Bronchial epithelial cell (primary cell): Measurements from ENCODE around the gene CC2D2B. TPM values are rescaled to one million over a fixed set of nuclear protein-coding genes. Genes with fewer than 3 reads are reported as not detected.
"Not testable (repeated sequence)": the region's sequence is repeated elsewhere in the genome, so short reads cannot be mapped to it uniquely, and the experiment has no call there.

Source experiments
- DNase-seq: peaks from one replicate; pipeline ENCODE4 v3.0.0-alpha.2; 2010; ENCODE audit warnings: low read depth
- FAIRE-seq: peaks from 2 replicates; lab custom pipeline; 2011; peaks lifted over from hg19 to GRCh38; lab: Jason Lieb, UNC
- H3K27me3 ChIP-seq: 2 replicates; pipeline ENCODE4 v1.5.1; 2011; ENCODE audit warnings: low read length; ENCODE audit not compliant: control insufficient read depth, insufficient read depth
- H3K36me3 ChIP-seq: 2 replicates; pipeline ENCODE4 v1.5.1; 2011; ENCODE audit warnings: low read length; ENCODE audit not compliant: control insufficient read depth, insufficient read depth
- H3K4me3 ChIP-seq: 2 replicates; pipeline ENCODE4 v1.5.1; 2011; ENCODE audit warnings: mild to moderate bottlenecking, low read depth, low read length, control low read depth
- CTCF ChIP-seq: IDR thresholded peaks from 2 replicates; pipeline ENCODE4 v1.5.1; 2011; ENCODE audit warnings: mild to moderate bottlenecking, moderate library complexity, low read length, control low read depth, inconsistent platforms; ENCODE audit not compliant: insufficient read depth, severe bottlenecking
- total RNA-seq: library from RNA; depleted of rRNA; stranded (reverse); fragments of >200 nt; gene quantifications from 2 replicates; pipeline ENCODE4 v1.2.1, GENCODE V29; 2014

CC2D2B gene
- total RNA-seq, 1 donor from 2014 or later = not detected

- no peak for DNase-seq
- no peak for FAIRE-seq
- peak; percentile 2 for TF ChIP-seq CTCF
- H3K4me3 ChIP-seq = no peak overlapping the region
- H3K27me3 ChIP-seq = no peaks in the 10 kb centered on the region
- H3K36me3 ChIP-seq = peaks cover 4% of the 10 kb centered on the region
Observed at GRCh38 chr10:96047004-96047649, 139.4 kb downstream of the CC2D2B start.

DNA sequence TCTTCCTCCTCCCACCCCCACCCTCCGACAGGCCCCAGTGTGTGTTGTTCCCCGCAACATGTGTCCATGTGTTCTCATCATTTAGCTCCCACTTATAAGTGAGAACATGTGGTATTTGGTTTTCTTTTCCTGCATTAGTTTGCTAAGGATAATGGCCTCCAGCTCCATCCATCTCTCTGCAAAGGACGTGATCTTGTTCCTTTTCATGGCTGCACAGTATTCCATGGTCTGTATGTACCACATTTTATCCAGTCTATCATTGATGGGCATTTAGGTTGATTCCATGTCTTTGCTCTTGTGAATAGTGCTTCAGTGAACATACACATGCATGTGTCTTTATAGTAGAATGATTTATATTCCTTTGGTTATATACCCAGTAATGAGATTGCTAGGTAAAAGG lies 140.2 kb downstream of the CC2D2B start:
- H3K36me3 ChIP-seq, H3K27me3 ChIP-seq, H3K4me3 ChIP-seq, FAIRE-seq, DNase-seq: not testable (repeated sequence)

GRCh38 chr10:96049340-96049739 lies 141.6 kb downstream of the CC2D2B start:
- DNase-seq (no peak), FAIRE-seq (no peak)
- Histone ChIP-seq H3K4me3 (no peak overlapping the region), H3K36me3 (peaks cover 4% of the 10 kb centered on the region), H3K27me3 (no peaks in the 10 kb centered on the region)
- TF ChIP-seq CTCF = no peak

DNA sequence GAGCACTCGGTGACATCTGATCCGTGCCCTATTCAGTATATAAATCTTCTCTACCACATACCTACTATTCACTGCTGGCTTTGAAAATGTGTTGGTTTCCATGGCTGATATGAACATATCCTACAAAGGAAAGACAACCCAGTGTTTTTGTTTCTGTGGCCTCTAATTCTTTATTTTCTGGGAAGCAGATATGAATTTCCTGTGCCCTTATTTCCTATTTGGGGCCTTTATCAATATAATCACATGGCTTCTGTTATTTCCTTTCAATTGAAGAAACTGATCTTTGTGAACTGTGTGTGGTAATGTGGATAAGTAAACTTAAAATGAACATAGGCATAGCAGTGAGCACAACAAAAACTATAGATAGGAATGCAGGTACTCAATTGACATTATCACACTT lies 146.2 kb downstream of the CC2D2B start:
- no peak for TF ChIP-seq CTCF
- no peak overlapping the region for H3K4me3 ChIP-seq
- FAIRE-seq (no peak), DNase-seq (no peak)
- H3K36me3 ChIP-seq = peaks cover 13% of the 10 kb centered on the region
- no peaks in the 10 kb centered on the region for H3K27me3 ChIP-seq

GRCh38 chr10:96056787-96057186 lies 149.0 kb downstream of the CC2D2B start:
- H3K27me3 ChIP-seq = no peaks in the 10 kb centered on the region
- no peak overlapping the region for H3K4me3 ChIP-seq
- no peak for FAIRE-seq
- no peak for DNase-seq
- peaks cover 11% of the 10 kb centered on the region for H3K36me3 ChIP-seq
- no peak for TF ChIP-seq CTCF

DNA sequence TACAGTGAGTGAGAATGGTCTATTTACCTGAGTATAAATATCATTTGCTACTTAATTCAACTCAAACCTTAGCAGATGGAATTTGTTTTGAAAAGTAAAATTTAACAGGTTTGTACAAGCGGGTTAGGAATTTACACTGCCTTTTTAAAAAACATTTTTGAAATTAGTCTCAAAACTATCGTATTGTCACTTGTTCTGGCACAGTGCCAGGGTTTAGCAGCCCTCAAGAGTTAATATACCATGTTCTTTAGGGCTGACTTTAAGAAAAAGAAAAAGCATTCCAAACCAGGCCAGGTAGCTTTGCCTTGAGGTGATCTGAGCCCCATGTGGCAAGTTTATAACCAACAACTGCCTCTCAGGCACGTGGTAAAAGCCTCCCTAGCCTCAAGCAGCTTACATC lies 153.5 kb downstream of the CC2D2B start:
- no peak for TF ChIP-seq CTCF
- no peak overlapping the region for H3K4me3 ChIP-seq
- no peaks in the 10 kb centered on the region for H3K27me3 ChIP-seq
- H3K36me3 ChIP-seq = peaks cover 11% of the 10 kb centered on the region
- FAIRE-seq (no peak), DNase-seq (no peak)
